ENCODE data around the gene EDRF1. TPM values are rescaled to one million over a fixed set of nuclear protein-coding genes. Genes with fewer than 3 reads are reported as not detected.

EDRF1 gene
- total RNA-seq, 1 experiment from 2014 or later, result 49.2 TPM

GRCh38 chr10:125808047-125808446 lies 88.5 kb downstream of the EDRF1 start:
- H3K9me3 ChIP-seq (ENCODE audit: control insufficient read depth in 1 of 2, insufficient read depth in 1 of 2, low read depth in 1 of 2, low read length in 2 of 2), result no peaks in the 10 kb centered on the region
- no peaks in the 10 kb centered on the region for H3K9me2 ChIP-seq (ENCODE audit: insufficient read depth)
- ChIA-PET CTCF (no interaction called here), RAD21 (ENCODE audit: low non-redundant PET in 1 of 2, low total read pairs in 2 of 2, uncharacterized antibody in 2 of 2, unreplicated experiment in 2 of 2) (no interaction called here), POLR2A (interaction anchor here (0.9 kb wide), 1 partner anchor 15 kb away, joined by 3 read pairs; the partner anchor contains the start of genes BCCIP and UROS)
- no peaks in the 10 kb centered on the region for H3K4me1 ChIP-seq (ENCODE audit: control insufficient read depth in 1 of 2, insufficient read depth in 2 of 2, low read length in 2 of 2)
- BruUV-seq (replicated peaks), result no TSS peak
- no peak overlapping the region for H3K4me3 ChIP-seq (replicated peaks in 1 of 2; ENCODE audit: low read depth in 1 of 2, low read length in 2 of 2)
- no peaks in the 10 kb centered on the region for H4K20me1 ChIP-seq (ENCODE audit: insufficient read depth)
- peaks cover 0 to 13% of the 10 kb centered on the region in 2 experiments; a peak in 2 of 4 replicates for H3K36me3 ChIP-seq (ENCODE audit: control insufficient read depth in 1 of 2, insufficient read depth in 2 of 2, low read length in 2 of 2)
- H3K4me2 ChIP-seq (ENCODE audit: low read length), result no peak overlapping the region
- H3K27me3 ChIP-seq (ENCODE audit: insufficient read depth, low read length), result no peaks in the 10 kb centered on the region
- ATAC-seq (no peak), DNase-seq (ENCODE audit: low read depth, low spot score) (no peak)
- no peak overlapping the region for H3K9ac ChIP-seq (ENCODE audit: low read length)
- no peaks in the 10 kb centered on the region for H3K79me2 ChIP-seq (ENCODE audit: insufficient read depth, low read length)
- intact Hi-C loops (cut with micrococcal nuclease), result no loop called here
- TF ChIP-seq TCF7L2 (IDR thresholded peaks at IDR 0.05; ENCODE audit: borderline replicate concordance, extremely low read depth, insufficient read depth, insufficient read length), result no peak
- no peak for TF ChIP-seq EGR1 (IDR thresholded peaks at IDR 0.05; ENCODE audit: low read depth)
- no peak for TF ChIP-seq CBX3 (IDR thresholded peaks at IDR 0.05; ENCODE audit: low read depth)
- TF ChIP-seq JUND (IDR thresholded peaks at IDR 0.05), result no peak
- TF ChIP-seq ELF1 (IDR thresholded peaks at IDR 0.05; ENCODE audit: borderline replicate concordance, low read depth), result no peak
- TF ChIP-seq POLR2AphosphoS5 (IDR thresholded peaks at IDR 0.05; ENCODE audit: low read depth, low read length), result no peak
- no peak for TF ChIP-seq EZH2 (IDR thresholded peaks at IDR 0.05)
- no peak for TF ChIP-seq POLR2A (IDR thresholded peaks at IDR 0.05; ENCODE audit: borderline replicate concordance, extremely low read depth, insufficient read depth, insufficient read length)
- TF ChIP-seq YY1 (IDR thresholded peaks at IDR 0.05; ENCODE audit: extremely low read depth, insufficient replicate concordance, low read depth, low read length), result no peak
- no peak for TF ChIP-seq ZBTB33 (IDR thresholded peaks at IDR 0.05; ENCODE audit: extremely low read depth, insufficient replicate concordance, low read length)
- TF ChIP-seq ATF3 (IDR thresholded peaks at IDR 0.05), result no peak
- no peak for TF ChIP-seq CTCF (IDR thresholded peaks at IDR 0.05 in 2 of 3, conservative IDR thresholded peaks at IDR 0.05 in 1 of 3; ENCODE audit: borderline replicate concordance in 1 of 3, insufficient read depth in 1 of 3, low read depth in 2 of 3, low read length in 2 of 3)
- no peak for TF ChIP-seq CEBPB (IDR thresholded peaks at IDR 0.05; ENCODE audit: low read depth)
- TF ChIP-seq ZFX (IDR thresholded peaks at IDR 0.05), result no peak
- no peak for TF ChIP-seq SP1 (IDR thresholded peaks at IDR 0.05; ENCODE audit: low read depth)
- no peak overlapping the region for H3K27ac ChIP-seq (ENCODE audit: low read depth, low read length)
- no peak overlapping the region for H2AFZ ChIP-seq (ENCODE audit: low read depth, low read length, poor library complexity, severe bottlenecking)
